GM21515 (cell line): ENCODE results near the gene INTS1.

ENCODE experiments used
- ATAC-seq: cut with Tn5 transposase; IDR thresholded peaks from one replicate; pipeline ENCODE4 v1.9.1; 2021; ENCODE audit not compliant: unreplicated experiment

Gene INTS1

GRCh38 chr7:1503816-1504775 lies at the start of gene INTS1:
INTS1 (minus strand) TSS chr7:1504389; CDS start chr7:1503960, 429 bp downstream.
- ATAC-seq: peak; percentile 81

- no peak for ATAC-seq
Measured at GRCh38 chr7:1553512-1554210, 49.5 kb upstream of the INTS1 start.

- ATAC-seq: no peak
Measured at GRCh38 chr7:1552200-1552599, 48.0 kb upstream of the INTS1 start.

- no peak for ATAC-seq
Measured at GRCh38 chr7:1550846-1551155, 46.6 kb upstream of the INTS1 start.

GRCh38 chr7:1550005-1550845 lies 46.0 kb upstream of the INTS1 start:
- no peak for ATAC-seq

GRCh38 chr7:1549357-1550004 lies 45.3 kb upstream of the INTS1 start:
- ATAC-seq: no peak

GRCh38 chr7:1548944-1549343 lies 44.8 kb upstream of the INTS1 start:
- no peak for ATAC-seq

- no peak for ATAC-seq
Measured at GRCh38 chr7:1548438-1548831, 44.2 kb upstream of the INTS1 start.

GRCh38 chr7:1547777-1548437 lies 43.7 kb upstream of the INTS1 start:
- no peak for ATAC-seq

GRCh38 chr7:1546909-1547776 lies 43.0 kb upstream of the INTS1 start:
- no peak for ATAC-seq

- no peak for ATAC-seq
Measured at GRCh38 chr7:1546274-1546908, 42.2 kb upstream of the INTS1 start.

- no peak for ATAC-seq
Measured at GRCh38 chr7:1545417-1546246, 41.4 kb upstream of the INTS1 start.

- no peak for ATAC-seq
Measured at GRCh38 chr7:1544896-1545416, 40.8 kb upstream of the INTS1 start.

GRCh38 chr7:1544178-1544895 lies 40.1 kb upstream of the INTS1 start:
- no peak for ATAC-seq

GRCh38 chr7:1543826-1544177 lies 39.6 kb upstream of the INTS1 start:
- ATAC-seq: no peak

GRCh38 chr7:1542841-1543747 lies 38.9 kb upstream of the INTS1 start:
- no peak for ATAC-seq
